ENCODE results near the gene CRAT. TPM values are rescaled to one million over a fixed set of nuclear protein-coding genes. Genes with fewer than 3 reads are reported as not detected.

CRAT gene
- total and polyA plus RNA-seq, 8 donors = 30.3 to 131 (median 61.7) TPM

GRCh38 chr9:129100383-129101169 lies 10.0 kb downstream of the CRAT start:
- no peak for TF ChIP-seq CTCF (IDR thresholded peaks at IDR 0.05)
- no peak for FAIRE-seq
- no peaks in the 10 kb centered on the region for H3K27me3 ChIP-seq
- DNase-seq = peak in 1 of 6 donors; percentile 53
- no peak for ATAC-seq
- WGBS, 2 donors = 81% methylated on average over 28 of the region's 28 CpGs
- H3K36me3 ChIP-seq = peaks cover 0 to 26% (median 3%) of the 10 kb centered on the region in 3 donors
- no peaks in the 10 kb centered on the region for H3K9me3 ChIP-seq
- intact Hi-C loops (cut with DNase I) = no loop called here
- no peak overlapping the region for H3K4me3 ChIP-seq
- H3K27ac ChIP-seq = no peak overlapping the region
- peaks cover 18 to 39% (median 30%) of the 10 kb centered on the region in 3 donors for H3K4me1 ChIP-seq

GRCh38 chr9:129098328-129098727 lies 12.3 kb downstream of the CRAT start:
- ATAC-seq (no peak), DNase-seq (no peak), FAIRE-seq (no peak)
- 96 to 100% methylated on average over 11 of the region's 11 CpGs for WGBS, 2 donors
- peaks cover 0 to 30% (median 3%) of the 10 kb centered on the region in 3 donors for H3K36me3 ChIP-seq
- H3K27ac ChIP-seq = no peak overlapping the region
- H3K4me1 ChIP-seq = peaks cover 34 to 46% (median 41%) of the 10 kb centered on the region in 3 donors
- H3K27me3 ChIP-seq = no peaks in the 10 kb centered on the region
- no peak overlapping the region for H3K4me3 ChIP-seq
- H3K9me3 ChIP-seq = no peaks in the 10 kb centered on the region
- intact Hi-C loops (cut with DNase I) = no loop called here
- TF ChIP-seq CTCF (IDR thresholded peaks at IDR 0.05) = no peak

GRCh38 chr9:129097671-129098306 lies 12.8 kb downstream of the CRAT start:
- Histone ChIP-seq H3K27ac (no peak overlapping the region), H3K36me3 (peaks cover 0 to 30% (median 3%) of the 10 kb centered on the region in 3 donors), H3K9me3 (no peaks in the 10 kb centered on the region), H3K4me1 (peaks cover 33 to 41% (median 35%) of the 10 kb centered on the region in 3 donors), H3K27me3 (no peaks in the 10 kb centered on the region), H3K4me3 (no peak overlapping the region)
- FAIRE-seq (no peak), DNase-seq (no peak), ATAC-seq (no peak)
- WGBS, 2 donors = 93 to 96% methylated on average over 15 to 16 of the region's 16 CpGs
- intact Hi-C loops (cut with DNase I) = no loop called here
- TF ChIP-seq CTCF (IDR thresholded peaks at IDR 0.05) = no peak

GRCh38 chr9:129095908-129096307 lies 14.7 kb downstream of the CRAT start:
- H3K27me3 ChIP-seq = no peaks in the 10 kb centered on the region
- ATAC-seq = no peak
- peaks cover 0 to 30% (median 3%) of the 10 kb centered on the region in 3 donors for H3K36me3 ChIP-seq
- intact Hi-C loops (cut with DNase I) = no loop called here
- DNase-seq = peak in 1 of 6 donors; percentile 44
- FAIRE-seq = no peak
- no peak overlapping the region for H3K4me3 ChIP-seq
- TF ChIP-seq CTCF (IDR thresholded peaks at IDR 0.05) = no peak
- no peaks in the 10 kb centered on the region for H3K9me3 ChIP-seq
- 89 to 96% methylated on average over 12 of the region's 12 CpGs for WGBS, 2 donors
- H3K4me1 ChIP-seq = peaks cover 16 to 22% (median 18%) of the 10 kb centered on the region in 3 donors
- H3K27ac ChIP-seq = peak overlapping the region in 2 of 4 donors; percentile 61 to 67

Data from pancreas (tissue), 10 donors.